H4 (cell line): ENCODE data around the gene NGEF. TPM values are rescaled to one million over a fixed set of nuclear protein-coding genes. Genes with fewer than 3 reads are reported as not detected.

Experiments used
- DNase-seq: peaks from one replicate; pipeline ENCODE4 v3.0.0-alpha.2; 2015; ENCODE audit warnings: low spot score
- total RNA-seq: library from RNA; depleted of rRNA; stranded (reverse); fragments of >200 nt; shearing (Covaris generic); gene quantifications from 2 replicates; pipeline ENCODE4 v1.2.3, GENCODE V29; 2014

The NGEF gene
- total RNA-seq, 1 experiment from 2014 or later, result 3.3 TPM

- no peak for DNase-seq
Observed at GRCh38 chr2:232999354-232999753, 13.7 kb downstream of the NGEF start.

- DNase-seq, result no peak
Observed at GRCh38 chr2:232998666-232998985, 14.4 kb downstream of the NGEF start.

- DNase-seq, result no peak
Observed at GRCh38 chr2:232997749-232998665, 15.0 kb downstream of the NGEF start.

- DNase-seq, result no peak
Observed at GRCh38 chr2:232994446-232994845, 18.6 kb downstream of the NGEF start.

GRCh38 chr2:232993231-232993821 lies 19.7 kb downstream of the NGEF start:
- DNase-seq, result no peak

- no peak for DNase-seq
Observed at GRCh38 chr2:232986155-232986554, 26.9 kb downstream of the NGEF start.

- DNase-seq, result no peak
Observed at GRCh38 chr2:232984451-232985207, 28.4 kb downstream of the NGEF start.

GRCh38 chr2:232983669-232984140 lies 29.4 kb downstream of the NGEF start:
- DNase-seq, result no peak

- no peak for DNase-seq
Observed at GRCh38 chr2:232982926-232983668, 30.0 kb downstream of the NGEF start.

GRCh38 chr2:232981767-232982360 lies 31.2 kb downstream of the NGEF start:
- no peak for DNase-seq

GRCh38 chr2:232981356-232981755 lies 31.7 kb downstream of the NGEF start:
- DNase-seq, result no peak

GRCh38 chr2:232980683-232981082 lies 32.4 kb downstream of the NGEF start:
- DNase-seq, result no peak

GRCh38 chr2:232979871-232980461 lies 33.1 kb downstream of the NGEF start:
- peak; percentile 37 for DNase-seq

GRCh38 chr2:232977438-232977971 lies 35.6 kb downstream of the NGEF start:
- no peak for DNase-seq

GRCh38 chr2:232976666-232977437 lies 36.2 kb downstream of the NGEF start:
- DNase-seq, result no peak

GRCh38 chr2:232976176-232976575 lies 36.9 kb downstream of the NGEF start:
- no peak for DNase-seq

GRCh38 chr2:232974396-232974795 lies 38.7 kb downstream of the NGEF start:
- no peak for DNase-seq

GRCh38 chr2:232973796-232974195 lies 39.3 kb downstream of the NGEF start:
- no peak for DNase-seq

- DNase-seq, result no peak
Observed at GRCh38 chr2:232973011-232973735, 39.9 kb downstream of the NGEF start.
